HepG2 (cell line): ENCODE data around the gene LIN7A. TPM values are rescaled to one million over a fixed set of nuclear protein-coding genes. Genes with fewer than 3 reads are reported as not detected.

Experiments
- ATAC-seq: fragments of 200-7000 bp; cut with Tn5 transposase; 3 replicates; pipeline ENCODE4 v1.9.1; 2020; ENCODE audit warnings: mild to moderate bottlenecking, moderate library complexity
- BruUV-seq: library from RNA; stranded (reverse); fragments of 400-500 nt; replicated peaks from 2 replicates; lab custom pipeline; 2021; lab: Mats Ljungman, UMichigan
- CTCF ChIA-PET: fragments of 300-600 bp; formaldehyde crosslinking; extraction: SDS; loops from one replicate; lab custom pipeline; 2021; ENCODE audit warnings: low total read pairs, inconsistent platforms, low intra/inter-chr PET ratio; lab: Yijun Ruan, JAX
- POLR2A ChIA-PET: fragments of 350-600 bp; sonication (Branson Sonifier 250); formaldehyde crosslinking; loops from one replicate; lab custom pipeline; 2020; ENCODE audit warnings: antibody characterized with exemption, inconsistent platforms; lab: Yijun Ruan, JAX
- DNase-seq: peaks from one replicate; pipeline ENCODE4 v3.0.0-alpha.2; 2015; ENCODE audit warnings: low spot score
- FAIRE-seq: peaks from 3 replicates; lab custom pipeline; 2011; peaks lifted over from hg19 to GRCh38; lab: Jason Lieb, UNC
- H2AFZ ChIP-seq: one replicate; pipeline ENCODE4 v1.6.1; 2011; ENCODE audit warnings: low read length, inconsistent platforms
- H3K27ac ChIP-seq: fragments of 300-600 bp; 3 replicates; pipeline ENCODE4 v1.8.0; 2011; ENCODE audit warnings: mixed run types, mild to moderate bottlenecking, mixed read lengths, low read length, inconsistent platforms; ENCODE audit not compliant: insufficient read depth; ENCODE audit errors: extremely low read length
- H3K27me3 ChIP-seq, 2 experiments: fragments of 200-600 bp in 1 of 2; 2 replicates in 1 of 2; 3 replicates in 1 of 2; pipeline versions ENCODE4 v1.6.0 to v1.8.0; 2011; ENCODE audit warnings: low read length in 2 of 2, mild to moderate bottlenecking in 2 of 2, moderate library complexity in 2 of 2, inconsistent platforms in 1 of 2; ENCODE audit not compliant: insufficient read depth in 2 of 2, control insufficient read depth in 1 of 2
- H3K36me3 ChIP-seq, 2 experiments: fragments of 200-600 bp in 1 of 2; replicated peaks in 1 of 2; 2 replicates in 1 of 2; 3 replicates in 1 of 2; pipeline versions ENCODE4 v1.5.1 to v1.8.0; 2011; ENCODE audit warnings: low read length in 2 of 2, inconsistent platforms in 1 of 2; ENCODE audit not compliant: insufficient read depth in 2 of 2, control insufficient read depth in 1 of 2
- H3K4me1 ChIP-seq: 2 replicates; pipeline ENCODE4 v1.5.1; 2012; ENCODE audit warnings: low read length, inconsistent platforms; ENCODE audit not compliant: insufficient read depth
- H3K4me2 ChIP-seq: 2 replicates; pipeline ENCODE4 v1.6.0; 2011; ENCODE audit warnings: low read depth, low read length, inconsistent platforms
- H3K4me3 ChIP-seq, 3 experiments: fragments of 200-600 bp in 1 of 3; sonication (generic), shearing (Covaris generic) in 1 of 3; replicated peaks in 1 of 3; 2 replicates each; pipeline ENCODE4 v1.5.1; 2011 to 2016; ENCODE audit warnings: low read length in 3 of 3, inconsistent platforms in 2 of 3, low read depth in 2 of 3, mild to moderate bottlenecking in 2 of 3, control low read depth in 1 of 3, mixed read lengths in 1 of 3; ENCODE audit not compliant: insufficient read depth in 1 of 3
- H3K79me2 ChIP-seq: one replicate; pipeline ENCODE4 v1.6.1; 2011; ENCODE audit warnings: low read length, inconsistent platforms; ENCODE audit not compliant: insufficient read depth
- H3K9ac ChIP-seq: 2 replicates; pipeline ENCODE4 v1.6.0; 2011; ENCODE audit warnings: mild to moderate bottlenecking, low read depth, low read length, inconsistent platforms; ENCODE audit not compliant: insufficient read depth
- H3K9me3 ChIP-seq: 2 replicates; pipeline ENCODE4 v1.5.1; 2012; ENCODE audit warnings: mild to moderate bottlenecking, low read length
- H4K20me1 ChIP-seq: 2 replicates; pipeline ENCODE4 v1.6.0; 2011; ENCODE audit warnings: inconsistent platforms, mild to moderate bottlenecking, low read length, moderate library complexity; ENCODE audit not compliant: insufficient read depth
- ARID3A ChIP-seq: IDR thresholded peaks from 2 replicates; pipeline ENCODE4 v1.6.1; 2012; ENCODE audit warnings: low read depth, low read length, improper control_type of control experiment
- FOXA1 ChIP-seq, 2 experiments: fragments of 450-650 bp in 1 of 2; sonication (generic) in 1 of 2; formaldehyde crosslinking in 1 of 2; IDR thresholded peaks; 2 replicates each; pipeline versions ENCODE4 v1.4.0 to v1.6.1; 2016 to 2020; ENCODE audit warnings: missing genetic modification reagents in 1 of 2
- FOXJ3 ChIP-seq: sonication (generic); formaldehyde crosslinking; IDR thresholded peaks from 2 replicates; pipeline ENCODE4 v1.4.0; 2020; ENCODE audit warnings: missing genetic modification reagents, mild to moderate bottlenecking, borderline replicate concordance
- HNRNPUL1 ChIP-seq: fragments of 200-400 bp; formaldehyde crosslinking; IDR thresholded peaks from 2 replicates; pipeline ENCODE4 v1.6.1; 2017; ENCODE audit warnings: low read depth, mild to moderate bottlenecking, low read length, moderate library complexity
- KLF9 ChIP-seq: IDR thresholded peaks from 2 replicates; pipeline ENCODE4 v1.6.1; 2016; ENCODE audit warnings: low read depth
- MIER3 ChIP-seq: IDR thresholded peaks from 2 replicates; pipeline ENCODE4 v1.6.1; 2016; ENCODE audit warnings: missing compliant biosample characterization, borderline replicate concordance
- SCMH1 ChIP-seq: sonication (generic); formaldehyde crosslinking; IDR thresholded peaks from 2 replicates; pipeline ENCODE4 v1.9.0; 2021; ENCODE audit warnings: missing genetic modification reagents, mild to moderate bottlenecking, borderline replicate concordance
- SYNCRIP ChIP-seq: fragments of 200-400 bp; formaldehyde crosslinking; IDR thresholded peaks from 2 replicates; pipeline ENCODE4 v1.6.1; 2018; ENCODE audit warnings: mild to moderate bottlenecking, low read depth, low read length; ENCODE audit not compliant: insufficient read depth
- ZNF512 ChIP-seq: sonication (generic); formaldehyde crosslinking; IDR thresholded peaks from 2 replicates; pipeline ENCODE4 v1.4.0; 2020; ENCODE audit warnings: mild to moderate bottlenecking, missing genetic modification reagents
- ZNF597 ChIP-seq: sonication (generic); formaldehyde crosslinking; IDR thresholded peaks from 2 replicates; pipeline ENCODE4 v1.5.0; 2020; ENCODE audit warnings: missing genetic modification reagents
- WGBS: methylation state at CpG from one replicate; pipeline ENCODE4 v1.1.6; 2017; ENCODE audit warnings: low lambda C conversion rate; 5-methylcytosine and 5-hydroxymethylcytosine counted together
- in situ Hi-C: cut with HindIII; loops from 2 replicates; pipeline ENCODE4 v1.10.0; 2017; ENCODE audit warnings: low pct_unique_long_range_greater_than_20kb; ENCODE audit not compliant: extremely low pct_ligation_motif_present
- intact Hi-C: fragments of 100-400 bp; cut with micrococcal nuclease; formaldehyde crosslinking; loops from one replicate; pipeline ENCODE4 v1.10.0; 2022; ENCODE audit not compliant: unreplicated experiment
- polyA plus RNA-seq, 8 experiments: library from polyadenylated mRNA; depleted of rRNA in 3 of 8; stranded (reverse) in 7 of 8; unstranded in 1 of 8; fragments of >200 nt; fragmentation: Illumina TruSeq in 4 of 8; extraction: Trizol in 4 of 8; gene quantifications; 2 replicates each; pipeline versions ENCODE4 v1.2.1 to v1.2.3, GENCODE V29; 2011 to 2016; ENCODE audit warnings: low read depth in 4 of 8, missing spikeins in 1 of 8, mixed read lengths in 1 of 8; ENCODE audit not compliant: insufficient read depth in 1 of 8
- total RNA-seq, 5 experiments: library from RNA; depleted of rRNA; stranded (reverse); fragments of >200 nt; fragmentation: Illumina TruSeq; extraction: Trizol; gene quantifications; 2 replicates each; pipeline ENCODE4 v1.2.3, GENCODE V29; 2016; ENCODE audit warnings: low read depth in 1 of 5

The LIN7A gene
- total and polyA plus RNA-seq, 2 of the 13 experiments (the other 11 are each of a cell fraction or from before 2014, with no cell fraction given) = 18.5 to 19.2 TPM

GRCh38 chr12:80747800-80748199 lies 189.9 kb downstream of the LIN7A start:
- ChIA-PET POLR2A (no interaction called here), CTCF (no interaction called here)
- H3K4me1 ChIP-seq = no peaks in the 10 kb centered on the region
- H3K9me3 ChIP-seq = no peaks in the 10 kb centered on the region
- no peaks in the 10 kb centered on the region for H3K36me3 ChIP-seq
- no peak overlapping the region for H3K4me2 ChIP-seq
- no peak overlapping the region for H3K27ac ChIP-seq
- DNase-seq (no peak), FAIRE-seq (no peak), ATAC-seq (no peak)
- in situ Hi-C loops (loop anchor here (10.0 kb wide), 1 partner anchor 343 kb away; no protein-coding TSS in a partner anchor), intact Hi-C loops (no loop called here)
- H2AFZ ChIP-seq = no peak overlapping the region
- H3K4me3 ChIP-seq = no peak overlapping the region
- no TSS peak for BruUV-seq
- H3K27me3 ChIP-seq = no peaks in the 10 kb centered on the region; a peak in 1 of 5 replicates
- no peaks in the 10 kb centered on the region for H4K20me1 ChIP-seq
- no peaks in the 10 kb centered on the region for H3K79me2 ChIP-seq
- 2% methylated on average over 2 of the region's 2 CpGs for WGBS
- no peak overlapping the region for H3K9ac ChIP-seq
- TF ChIP-seq FOXA1 (IDR thresholded peaks at IDR 0.05) (no peak), FOXA1 (CRISPR knock-in tag; IDR thresholded peaks at IDR 0.05) (no peak), KLF9 (no peak), ZNF597 (CRISPR knock-in tag) (no peak), FOXJ3 (CRISPR knock-in tag) (no peak), HNRNPUL1 (no peak), ARID3A (no peak), SYNCRIP (no peak), SCMH1 (CRISPR knock-in tag) (no peak), MIER3 (CRISPR knock-in tag) (no peak), ZNF512 (CRISPR knock-in tag) (no peak)
